H9 (cell line): ENCODE results near the gene CISD3. TPM values are rescaled to one million over a fixed set of nuclear protein-coding genes. Genes with fewer than 3 reads are reported as not detected.

Experiments used
- DNase-seq: peaks from one replicate; pipeline ENCODE4 v3.0.0-alpha.2; 2017
- H2AFZ ChIP-seq: one replicate; pipeline ENCODE4 v1.6.1; 2013; ENCODE audit warnings: mild to moderate bottlenecking, low read length, control low read depth, moderate library complexity
- H2AK5ac ChIP-seq: 2 replicates; pipeline ENCODE4 v1.6.1; 2013; ENCODE audit warnings: low read length, control low read depth, mixed read lengths; ENCODE audit not compliant: insufficient read length
- H2BK120ac ChIP-seq: one replicate; pipeline ENCODE4 v1.6.1; 2013; ENCODE audit warnings: low read depth, mild to moderate bottlenecking, low read length, control low read depth, inconsistent platforms; ENCODE audit not compliant: poor library complexity, severe bottlenecking
- H2BK12ac ChIP-seq: 2 replicates; pipeline ENCODE4 v1.6.1; 2013; ENCODE audit warnings: low read length, control low read depth, mixed read lengths, low read depth; ENCODE audit not compliant: insufficient read length
- H2BK15ac ChIP-seq: 2 replicates; pipeline ENCODE4 v1.6.1; 2013; ENCODE audit warnings: low read depth, low read length, control low read depth
- H2BK20ac ChIP-seq: one replicate; pipeline ENCODE4 v1.6.1; 2013; ENCODE audit warnings: low read depth, mild to moderate bottlenecking, low read length, control low read depth, inconsistent platforms; ENCODE audit not compliant: poor library complexity, severe bottlenecking
- H2BK5ac ChIP-seq: 2 replicates; pipeline ENCODE4 v1.6.1; 2013; ENCODE audit warnings: low read length, control low read depth, mixed read lengths; ENCODE audit not compliant: insufficient read length
- H3K14ac ChIP-seq: 2 replicates; pipeline ENCODE4 v1.6.1; 2013; ENCODE audit warnings: low read length, control low read depth; ENCODE audit not compliant: insufficient read depth
- H3K18ac ChIP-seq: 2 replicates; pipeline ENCODE4 v1.6.1; 2013; ENCODE audit warnings: low read depth, mild to moderate bottlenecking, mixed read lengths, low read length, control low read depth; ENCODE audit not compliant: insufficient read length
- H3K23ac ChIP-seq: 2 replicates; pipeline ENCODE4 v1.6.1; 2013; ENCODE audit warnings: low read length, control low read depth, mixed read lengths, low read depth; ENCODE audit not compliant: insufficient read length
- H3K23me2 ChIP-seq: 2 replicates; pipeline ENCODE4 v1.6.1; 2013; ENCODE audit warnings: low read depth, mild to moderate bottlenecking, mixed read lengths, low read length, control low read depth; ENCODE audit not compliant: insufficient read length, poor library complexity, severe bottlenecking
- H3K27ac ChIP-seq: 2 replicates; pipeline ENCODE4 v1.5.1; 2013; ENCODE audit warnings: low read length, control low read depth, mixed read lengths, low read depth; ENCODE audit not compliant: insufficient read length
- H3K27me3 ChIP-seq: 2 replicates; pipeline ENCODE4 v1.6.1; 2013; ENCODE audit warnings: low read length, control low read depth, inconsistent platforms; ENCODE audit not compliant: insufficient read depth
- H3K4ac ChIP-seq: 2 replicates; pipeline ENCODE4 v1.6.1; 2013; ENCODE audit warnings: low read depth, mild to moderate bottlenecking, control low read depth, inconsistent platforms, low read length, moderate library complexity
- H3K4me1 ChIP-seq: 2 replicates; pipeline ENCODE4 v1.6.1; 2013; ENCODE audit warnings: low read length, control low read depth, inconsistent platforms; ENCODE audit not compliant: insufficient read depth
- H3K4me2 ChIP-seq: 2 replicates; pipeline ENCODE4 v1.6.1; 2013; ENCODE audit warnings: low read length, control low read depth, mixed read lengths; ENCODE audit not compliant: insufficient read length, insufficient read depth
- H3K56ac ChIP-seq: 2 replicates; pipeline ENCODE4 v1.6.1; 2013; ENCODE audit warnings: low read depth, mild to moderate bottlenecking, mixed read lengths, low read length, control low read depth; ENCODE audit not compliant: insufficient read length
- H3K79me1 ChIP-seq: 2 replicates; pipeline ENCODE4 v1.6.1; 2013; ENCODE audit warnings: low read depth, mild to moderate bottlenecking, moderate library complexity, low read length, control low read depth, inconsistent platforms; ENCODE audit not compliant: insufficient read depth, poor library complexity, severe bottlenecking
- H3K79me2 ChIP-seq: 2 replicates; pipeline ENCODE4 v1.6.1; 2013; ENCODE audit warnings: low read length, control low read depth, inconsistent platforms; ENCODE audit not compliant: insufficient read depth
- H3K9ac ChIP-seq: 2 replicates; pipeline ENCODE4 v1.6.1; 2013; ENCODE audit warnings: low read length, control low read depth, mixed read lengths; ENCODE audit not compliant: insufficient read length; ENCODE audit errors: extremely low read depth
- H3K9me3 ChIP-seq: one replicate; pipeline ENCODE4 v1.6.1; 2013; ENCODE audit warnings: low read depth, low read length, inconsistent platforms; ENCODE audit not compliant: control insufficient read depth
- H3T11ph ChIP-seq: one replicate; pipeline ENCODE4 v1.6.1; 2013; ENCODE audit warnings: mild to moderate bottlenecking, low read length, control low read depth, inconsistent platforms
- H4K20me1 ChIP-seq: one replicate; pipeline ENCODE4 v1.6.1; 2013; ENCODE audit not compliant: control insufficient read depth, insufficient read length, insufficient read depth
- H4K5ac ChIP-seq: 2 replicates; pipeline ENCODE4 v1.6.1; 2013; ENCODE audit warnings: low read depth, mild to moderate bottlenecking, mixed read lengths, low read length, control low read depth; ENCODE audit not compliant: insufficient read length
- H4K8ac ChIP-seq: replicated peaks from 2 replicates; pipeline ENCODE4 v1.6.1; 2013; ENCODE audit warnings: low read length, control low read depth, mixed read lengths, low read depth; ENCODE audit not compliant: insufficient read length
- H4K91ac ChIP-seq: 2 replicates; pipeline ENCODE4 v1.6.1; 2013; ENCODE audit warnings: low read depth, mild to moderate bottlenecking, moderate library complexity, mixed read lengths, low read length, control low read depth; ENCODE audit not compliant: insufficient read length
- H3K27ac Mint-ChIP-seq, 3 experiments: 2 replicates in 2 of 3; 3 replicates in 1 of 3; pipeline ENCODE4 v1.8.0; 2020 to 2021; ENCODE audit warnings: mixed read lengths in 3 of 3, mild to moderate bottlenecking in 1 of 3, moderate library complexity in 1 of 3
- H3K27me3 Mint-ChIP-seq: 2 replicates; pipeline ENCODE4 v1.8.0; 2021; ENCODE audit warnings: low read depth, mild to moderate bottlenecking, moderate library complexity, mixed read lengths
- H3K36me3 Mint-ChIP-seq, 3 experiments: 2 replicates in 2 of 3; 3 replicates in 1 of 3; pipeline ENCODE4 v1.8.0; 2020 to 2021; ENCODE audit warnings: low read depth in 3 of 3, mixed read lengths in 3 of 3; ENCODE audit not compliant: insufficient read depth in 1 of 3
- H3K4me1 Mint-ChIP-seq, 2 experiments: 2 replicates each; pipeline ENCODE4 v1.8.0; 2020; ENCODE audit warnings: mixed read lengths in 2 of 2
- H3K4me3 Mint-ChIP-seq, 2 experiments: 2 replicates in 1 of 2; 3 replicates in 1 of 2; pipeline ENCODE4 v1.8.0; 2020 to 2021; ENCODE audit warnings: mild to moderate bottlenecking in 2 of 2, mixed read lengths in 2 of 2, moderate library complexity in 1 of 2
- H3K9me3 Mint-ChIP-seq, 2 experiments: 2 replicates in 1 of 2; 3 replicates in 1 of 2; pipeline ENCODE4 v1.8.0; 2020; ENCODE audit warnings: mild to moderate bottlenecking in 2 of 2, mixed read lengths in 2 of 2, moderate library complexity in 1 of 2
- CTCF ChIP-seq: fragments of 200-600 bp; sonication (generic); conservative IDR thresholded peaks from 3 replicates; pipeline ENCODE4 v1.8.0; 2021; ENCODE audit warnings: antibody characterized with exemption, mild to moderate bottlenecking
- WGBS: extraction: QIAGEN DNeasy Blood & Tissue Kit; methylation state at CpG from one replicate; pipeline ENCODE4 v1.1.7; 2013; ENCODE audit warnings: missing lambda C conversion rate, low lambda C conversion rate, mixed read lengths; ENCODE audit not compliant: insufficient read length; ENCODE audit errors: extremely low coverage; 5-methylcytosine and 5-hydroxymethylcytosine counted together
- total RNA-seq: library from RNA; stranded (reverse); gene quantifications from 2 replicates; pipeline ENCODE4 v1.2.1, GENCODE V29; 2021

Gene CISD3
- total RNA-seq, 1 experiment from 2014 or later: 10.7 TPM

- no peak overlapping the region for H4K5ac ChIP-seq
- no peak overlapping the region for H3T11ph ChIP-seq
- H3K23me2 ChIP-seq: peaks cover 33% of the 10 kb centered on the region
- H3K56ac ChIP-seq: no peak overlapping the region
- H4K8ac ChIP-seq: no peak overlapping the region
- H3K27ac Mint-ChIP-seq: peak overlapping the region; percentile 88 to 98 (median 98)
- H3K4me1 Mint-ChIP-seq: peaks cover 20 to 21% of the 10 kb centered on the region in 2 experiments
- H3K36me3 Mint-ChIP-seq: peaks cover 17 to 25% (median 25%) of the 10 kb centered on the region in 3 experiments
- no peak overlapping the region for H2BK20ac ChIP-seq
- peak overlapping the region; percentile 98 for H3K4me2 ChIP-seq
- H2AK5ac ChIP-seq: no peak overlapping the region
- H3K23ac ChIP-seq: no peak overlapping the region
- H3K79me2 ChIP-seq: peaks cover 6% of the 10 kb centered on the region; the same call in 1 of the 2 replicates
- H3K27ac ChIP-seq: no peak overlapping the region
- no peaks in the 10 kb centered on the region for H3K4me1 ChIP-seq
- no peak for TF ChIP-seq CTCF
- peaks cover 11% of the 10 kb centered on the region for H3K27me3 Mint-ChIP-seq
- H3K27me3 ChIP-seq: no peaks in the 10 kb centered on the region
- H4K91ac ChIP-seq: no peak overlapping the region
- no peaks in the 10 kb centered on the region for H3K79me1 ChIP-seq
- no peak overlapping the region for H3K4ac ChIP-seq
- no peak overlapping the region for H2BK5ac ChIP-seq
- H2BK12ac ChIP-seq: no peak overlapping the region
- H3K9me3 Mint-ChIP-seq: peaks cover 0 to 3% of the 10 kb centered on the region in 2 experiments; a peak in 2 of 5 replicates
- peak overlapping the region; percentile 68 for H3K18ac ChIP-seq
- H3K9ac ChIP-seq: peak overlapping the region; percentile 73
- no CpG with 5 or more reads among the region's 44 CpGs for WGBS
- H2BK120ac ChIP-seq: no peak overlapping the region
- no peaks in the 10 kb centered on the region for H4K20me1 ChIP-seq
- no peak overlapping the region for H2AFZ ChIP-seq
- H3K4me3 Mint-ChIP-seq: peak overlapping the region; percentile 97
- H3K14ac ChIP-seq: peak overlapping the region; percentile 74; the same call in 1 of the 2 replicates
- H3K9me3 ChIP-seq: no peaks in the 10 kb centered on the region
- peak; percentile 87 for DNase-seq
- H2BK15ac ChIP-seq: no peak overlapping the region
Measured at GRCh38 chr17:38751808-38752307, 21.7 kb downstream of the CISD3 start.
